GM12872 (cell line): Measurements from ENCODE around the gene TOLLIP.

ENCODE experiments used
- TF ChIP-seq, protein P1 (sequence below): IDR thresholded peaks from 3 replicates; pipeline ENCODE4 v1.5.1; 2011; ENCODE audit warnings: low read depth, mild to moderate bottlenecking, low read length, moderate library complexity; ENCODE audit not compliant: insufficient read depth

Gene TOLLIP

DNA sequence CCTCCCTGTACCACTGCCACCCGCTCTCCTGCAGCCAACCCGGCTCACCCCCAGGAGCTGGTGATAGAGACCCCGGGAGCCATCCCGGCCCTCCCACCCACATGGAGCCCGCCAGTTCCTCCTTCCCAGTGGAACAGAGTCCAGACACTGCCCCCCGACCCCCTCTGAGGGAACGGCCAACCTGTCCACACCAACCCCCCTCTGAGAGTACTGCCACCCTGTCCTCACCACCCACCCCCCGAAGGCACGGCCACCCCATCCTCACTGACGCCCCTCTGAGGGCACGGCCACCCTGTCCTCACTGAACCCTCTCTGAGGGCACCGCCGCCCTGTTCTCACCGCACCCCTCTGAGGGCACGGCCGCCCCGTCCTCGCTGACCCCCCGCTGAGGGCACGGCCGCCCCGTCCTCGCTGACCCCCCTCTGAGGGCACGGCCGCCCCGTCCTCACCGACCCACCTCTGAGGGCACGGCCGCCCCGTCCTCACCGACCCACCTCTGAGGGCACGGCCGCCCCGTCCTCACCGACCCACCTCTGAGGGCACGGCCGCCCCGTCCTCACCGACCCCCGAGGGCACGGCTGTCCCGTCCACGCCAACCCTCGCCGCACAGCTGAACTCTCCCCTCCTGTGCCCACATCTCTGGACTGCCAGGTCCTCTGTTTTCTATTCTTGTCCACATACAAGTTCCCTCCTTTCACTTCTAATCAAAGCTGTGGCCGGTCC is 18.0 kb downstream of the TOLLIP start:
- TF ChIP-seq, protein P1, sequence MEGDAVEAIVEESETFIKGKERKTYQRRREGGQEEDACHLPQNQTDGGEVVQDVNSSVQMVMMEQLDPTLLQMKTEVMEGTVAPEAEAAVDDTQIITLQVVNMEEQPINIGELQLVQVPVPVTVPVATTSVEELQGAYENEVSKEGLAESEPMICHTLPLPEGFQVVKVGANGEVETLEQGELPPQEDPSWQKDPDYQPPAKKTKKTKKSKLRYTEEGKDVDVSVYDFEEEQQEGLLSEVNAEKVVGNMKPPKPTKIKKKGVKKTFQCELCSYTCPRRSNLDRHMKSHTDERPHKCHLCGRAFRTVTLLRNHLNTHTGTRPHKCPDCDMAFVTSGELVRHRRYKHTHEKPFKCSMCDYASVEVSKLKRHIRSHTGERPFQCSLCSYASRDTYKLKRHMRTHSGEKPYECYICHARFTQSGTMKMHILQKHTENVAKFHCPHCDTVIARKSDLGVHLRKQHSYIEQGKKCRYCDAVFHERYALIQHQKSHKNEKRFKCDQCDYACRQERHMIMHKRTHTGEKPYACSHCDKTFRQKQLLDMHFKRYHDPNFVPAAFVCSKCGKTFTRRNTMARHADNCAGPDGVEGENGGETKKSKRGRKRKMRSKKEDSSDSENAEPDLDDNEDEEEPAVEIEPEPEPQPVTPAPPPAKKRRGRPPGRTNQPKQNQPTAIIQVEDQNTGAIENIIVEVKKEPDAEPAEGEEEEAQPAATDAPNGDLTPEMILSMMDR, result no peak

DNA sequence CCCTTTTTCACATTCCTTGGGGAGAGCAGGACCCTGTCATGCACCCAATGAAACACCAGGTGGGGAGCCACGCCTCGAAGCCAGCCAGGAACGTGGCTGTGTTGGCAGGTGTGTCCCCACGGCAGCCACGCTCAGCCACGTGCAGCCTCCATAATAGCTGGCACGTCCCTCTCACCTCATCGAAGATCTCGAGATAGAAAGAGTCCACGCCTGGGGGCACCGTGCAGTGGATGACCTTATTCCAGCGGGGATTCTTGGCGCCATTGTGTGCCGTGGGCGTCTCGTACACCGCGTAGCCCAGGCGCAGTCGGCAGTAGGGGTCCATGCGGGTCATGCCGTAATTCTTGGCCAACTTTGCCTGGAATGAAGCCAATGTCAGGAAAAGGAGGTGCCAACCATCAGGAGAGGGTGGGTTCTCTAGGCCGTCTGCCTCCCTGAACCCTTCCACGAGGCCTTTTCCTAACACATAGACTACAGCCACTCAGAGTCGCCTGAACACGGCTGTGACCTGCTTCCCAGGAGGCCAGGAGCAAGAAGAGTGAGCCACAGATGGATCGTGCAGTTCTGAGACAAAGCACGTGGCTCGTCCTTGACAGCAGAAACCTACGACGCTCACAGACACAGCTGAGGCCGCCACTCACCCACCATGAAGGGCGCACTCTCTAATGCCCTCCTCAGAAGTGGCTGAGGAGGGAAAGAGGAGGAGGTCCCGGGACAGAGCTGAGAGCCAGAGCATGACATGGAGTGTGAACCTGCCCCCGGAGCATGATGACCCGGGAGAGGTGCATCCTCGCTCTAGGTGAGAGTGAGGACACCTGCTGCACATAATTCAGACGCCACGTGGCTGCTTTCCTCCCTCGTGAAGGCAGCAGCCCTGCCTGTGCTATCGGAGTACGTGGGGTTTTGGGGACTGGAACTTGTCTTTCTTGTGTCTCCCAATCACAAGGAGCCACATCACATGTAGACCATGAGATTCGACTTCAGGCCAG is 19.1 kb downstream of the TOLLIP start:
- TF ChIP-seq, protein P1, result no peak

DNA sequence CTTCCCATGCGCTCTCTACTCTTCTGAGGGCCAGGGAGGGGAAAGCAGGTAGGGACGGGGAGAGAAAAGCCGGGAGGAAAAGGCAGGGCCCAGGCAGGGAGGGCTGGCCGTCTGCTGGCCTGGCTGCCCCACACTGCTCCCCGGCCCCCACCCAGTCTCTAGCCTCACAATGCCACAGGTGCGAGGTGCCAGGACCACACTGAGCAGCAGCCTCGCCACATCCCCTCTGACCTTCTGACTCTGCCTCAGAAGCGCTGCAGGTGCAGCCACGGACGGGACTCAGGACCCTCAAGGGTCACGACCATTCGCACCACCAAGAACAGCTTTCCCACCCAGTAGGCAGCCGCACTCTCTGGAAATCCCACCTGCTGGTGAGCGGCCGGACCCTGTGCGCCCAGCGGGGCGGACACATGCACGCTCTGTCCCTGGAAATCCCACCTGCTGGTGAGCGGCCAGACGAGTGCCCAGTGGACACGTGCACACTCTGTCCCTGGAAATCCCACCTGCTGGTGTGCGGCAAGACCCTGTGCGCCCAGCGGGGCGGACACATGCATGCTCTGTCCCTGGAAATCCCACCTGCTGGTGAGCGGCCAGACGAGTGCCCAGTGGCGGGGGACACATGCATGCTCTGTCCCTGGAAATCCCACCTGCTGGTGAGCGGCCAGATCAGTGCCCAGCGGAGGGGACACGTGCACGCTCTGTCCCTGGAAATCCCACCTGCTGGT is 20.1 kb downstream of the TOLLIP start:
- TF ChIP-seq, protein P1, result no peak

DNA sequence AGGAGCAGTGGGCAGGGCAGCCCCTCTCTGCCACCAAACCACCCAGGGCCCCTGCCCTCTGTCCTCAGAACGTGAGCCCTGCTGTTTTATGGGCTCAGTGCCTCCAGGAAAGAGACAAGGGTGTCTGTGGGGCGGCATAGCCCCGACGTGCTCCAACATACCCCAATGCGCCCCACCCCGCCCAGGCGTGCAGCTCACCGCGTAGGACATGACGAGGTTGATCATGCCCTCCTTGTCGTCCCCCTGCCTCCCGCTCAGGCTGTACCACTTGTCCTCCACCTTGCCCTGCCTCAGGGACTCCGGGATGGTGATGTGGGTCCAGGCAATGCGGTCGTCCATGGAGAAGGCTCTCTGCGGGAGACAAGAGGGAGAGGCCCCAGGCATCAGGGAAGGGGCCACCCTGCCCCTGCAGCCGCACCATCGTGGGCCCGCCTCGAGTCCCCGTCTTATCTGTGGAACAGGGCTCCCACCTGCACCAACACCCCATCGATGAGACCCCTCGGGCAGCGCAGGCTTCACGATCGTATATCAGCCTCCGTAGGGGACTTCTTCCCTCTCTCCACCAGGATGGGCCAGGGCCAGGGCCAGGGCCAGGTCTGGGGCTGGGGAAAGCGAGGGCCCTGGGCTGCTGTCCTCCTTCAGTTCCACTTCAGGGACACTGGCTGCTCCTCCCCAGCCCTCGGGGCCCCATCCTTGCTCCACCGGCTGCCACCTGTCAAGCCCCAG is 20.8 kb downstream of the TOLLIP start:
- TF ChIP-seq, protein P1, result no peak

DNA sequence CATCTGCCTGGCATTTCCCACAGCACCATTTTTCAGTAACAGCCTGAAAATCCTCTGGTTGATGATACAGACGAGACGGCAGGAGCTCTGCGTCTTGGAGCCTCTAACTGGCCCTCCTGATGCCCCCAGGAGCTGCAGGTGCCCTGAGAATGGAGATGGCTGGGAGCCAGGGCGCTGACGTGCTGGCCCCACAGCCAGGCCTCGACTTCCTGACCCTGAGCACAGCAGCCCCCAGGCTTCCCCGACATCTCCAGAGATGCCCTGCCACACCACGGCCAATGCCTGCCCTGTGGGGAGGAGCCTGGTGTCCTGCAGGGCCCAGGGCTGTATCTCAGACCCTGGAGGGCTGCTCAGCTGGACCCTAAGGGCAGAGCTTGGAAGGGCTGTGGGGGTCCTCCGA is 21.5 kb downstream of the TOLLIP start:
- TF ChIP-seq, protein P1, result no peak

DNA sequence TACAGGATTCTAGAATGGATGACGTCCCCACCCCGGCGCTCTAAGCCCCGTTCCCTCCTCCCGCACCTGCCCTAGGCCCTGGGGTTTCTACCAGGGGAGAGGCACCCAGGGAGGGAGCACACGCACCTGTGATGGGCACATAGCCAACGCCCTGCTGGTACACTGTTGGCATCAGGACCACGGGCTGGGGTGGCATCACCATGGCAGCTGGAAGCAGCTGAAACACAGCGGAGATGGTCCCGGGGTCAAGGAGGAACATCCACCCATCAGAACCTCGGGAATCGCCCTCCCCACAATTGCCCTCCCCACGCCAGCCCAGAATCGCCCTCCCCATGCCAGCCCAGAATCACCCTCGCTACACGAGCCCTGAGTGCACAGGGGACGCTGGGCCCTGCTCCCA is 23.6 kb downstream of the TOLLIP start:
- TF ChIP-seq, protein P1, result no peak

DNA sequence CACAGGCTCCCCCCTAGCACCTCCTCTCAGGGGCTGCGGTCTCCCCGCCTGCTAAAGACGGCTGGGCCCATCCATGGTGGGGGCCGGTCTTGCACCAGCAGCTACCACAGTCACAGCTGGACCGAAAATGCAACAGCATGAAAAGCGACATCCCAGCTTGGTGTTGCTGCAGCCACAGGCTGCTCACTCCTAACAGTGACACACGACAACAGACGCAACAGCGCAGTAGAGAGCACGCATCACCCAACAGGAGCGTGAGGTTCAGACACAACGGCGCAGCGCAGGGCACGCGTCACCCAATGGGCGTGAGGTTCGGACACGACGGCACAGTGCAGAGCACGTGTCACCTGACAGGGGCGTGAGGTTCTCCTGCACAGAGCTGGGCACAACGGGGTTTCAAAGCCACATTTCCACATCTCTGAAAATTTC is 24.1 kb downstream of the TOLLIP start:
- TF ChIP-seq, protein P1, result no peak
